Measurements from ENCODE around the gene PNCK. TPM values are rescaled to one million over a fixed set of nuclear protein-coding genes. Genes with fewer than 3 reads are reported as not detected.

Gene PNCK
- total and polyA plus RNA-seq, 2 experiments from 2014 or later: 3.5 to 11.9 TPM

DNA sequence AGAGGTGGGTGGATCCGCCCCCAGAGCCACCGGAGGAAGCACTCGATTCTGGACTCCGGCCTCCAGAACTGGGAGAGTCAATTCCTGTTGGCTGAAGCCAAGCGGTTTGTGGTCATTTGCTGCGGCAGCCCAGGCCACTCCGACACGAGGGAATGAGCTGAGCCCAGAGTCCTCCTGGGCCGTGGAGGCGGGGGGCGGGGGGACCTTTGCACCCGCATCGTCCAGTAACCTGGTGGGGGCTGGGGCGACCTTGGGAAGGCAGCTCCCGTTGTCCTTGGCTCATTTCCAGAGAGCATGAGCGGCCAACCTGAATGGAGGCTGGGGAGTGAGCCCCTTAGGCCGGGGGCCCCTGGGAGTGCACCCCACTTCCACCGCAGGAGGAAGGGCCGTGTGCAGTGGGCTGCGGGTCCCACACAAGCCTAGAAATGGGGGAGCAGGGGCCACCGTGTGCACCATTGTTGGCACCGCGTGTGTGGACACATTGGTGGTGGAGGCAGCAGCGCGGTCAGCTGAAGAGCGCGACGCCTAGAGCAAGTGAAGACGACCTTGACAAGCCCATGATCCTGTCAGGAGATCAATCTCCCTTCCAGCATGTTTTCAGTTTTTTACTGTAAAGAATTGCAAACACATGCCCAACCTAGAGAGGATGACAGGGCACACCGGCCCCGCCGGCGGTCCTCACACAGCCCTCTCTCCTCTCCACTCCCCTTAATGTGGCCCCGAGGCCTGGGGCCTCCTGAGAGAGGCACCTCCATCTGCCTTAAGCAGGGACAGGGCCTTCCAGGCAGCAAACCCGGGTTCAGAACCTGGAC is 46.5 kb downstream of the PNCK start:
- Histone ChIP-seq H3K4me2 (no peak overlapping the region), H3K4me1 (ENCODE audit: insufficient read depth) (no peaks in the 10 kb centered on the region), H3F3A (replicated peaks; ENCODE audit: low read depth) (no peaks in the 10 kb centered on the region), H3K79me2 (replicated peaks; ENCODE audit: insufficient read depth) (no peaks in the 10 kb centered on the region), H3K27ac (ENCODE audit: low read depth) (no peak overlapping the region), H4K20me1 (replicated peaks; ENCODE audit: insufficient read depth) (no peaks in the 10 kb centered on the region), H2AFZ (no peak overlapping the region), H3K9me2 (ENCODE audit: insufficient read depth) (no peaks in the 10 kb centered on the region), H3K4me3 (no peak overlapping the region), H3K36me3 (ENCODE audit: insufficient read depth) (no peaks in the 10 kb centered on the region), H3K27me3 (ENCODE audit: insufficient read depth) (no peaks in the 10 kb centered on the region)
- no peak overlapping the region for H3K27ac Mint-ChIP-seq
- no peak for ATAC-seq
- peaks cover 3% of the 10 kb centered on the region for H3K27me3 Mint-ChIP-seq (ENCODE audit: insufficient read depth, low read depth, poor library complexity)
- H3K4me3 Mint-ChIP-seq: no peak overlapping the region
- no peaks in the 10 kb centered on the region for H3K9me3 Mint-ChIP-seq
- TF ChIP-seq EZH2 (IDR thresholded peaks at IDR 0.05; ENCODE audit: low read depth, unreplicated experiment) (no peak), ETS1 (IDR thresholded peaks at IDR 0.05) (no peak), STAT1 (IDR thresholded peaks at IDR 0.05; ENCODE audit: unreplicated experiment) (no peak), ZNF114 (CRISPR knock-in tag; IDR thresholded peaks at IDR 0.05) (no peak), EZH2phosphoT487 (IDR thresholded peaks at IDR 0.05; ENCODE audit: unreplicated experiment) (no peak), NANOG (IDR thresholded peaks at IDR 0.05; ENCODE audit: borderline replicate concordance) (no peak), CTCF (conservative IDR thresholded peaks at IDR 0.05; ENCODE audit: low read depth in 2 of 2) (no peak), ZNF331 (CRISPR knock-in tag; IDR thresholded peaks at IDR 0.05; ENCODE audit: low read depth) (no peak), CREB1 (CRISPR knock-in tag; IDR thresholded peaks at IDR 0.05; ENCODE audit: low read depth) (no peak), POLR2AphosphoS5 (IDR thresholded peaks at IDR 0.05; ENCODE audit: low read depth) (no peak), JUNB (IDR thresholded peaks at IDR 0.05; ENCODE audit: unreplicated experiment) (no peak)
- TF ChIP-seq, protein P1, sequence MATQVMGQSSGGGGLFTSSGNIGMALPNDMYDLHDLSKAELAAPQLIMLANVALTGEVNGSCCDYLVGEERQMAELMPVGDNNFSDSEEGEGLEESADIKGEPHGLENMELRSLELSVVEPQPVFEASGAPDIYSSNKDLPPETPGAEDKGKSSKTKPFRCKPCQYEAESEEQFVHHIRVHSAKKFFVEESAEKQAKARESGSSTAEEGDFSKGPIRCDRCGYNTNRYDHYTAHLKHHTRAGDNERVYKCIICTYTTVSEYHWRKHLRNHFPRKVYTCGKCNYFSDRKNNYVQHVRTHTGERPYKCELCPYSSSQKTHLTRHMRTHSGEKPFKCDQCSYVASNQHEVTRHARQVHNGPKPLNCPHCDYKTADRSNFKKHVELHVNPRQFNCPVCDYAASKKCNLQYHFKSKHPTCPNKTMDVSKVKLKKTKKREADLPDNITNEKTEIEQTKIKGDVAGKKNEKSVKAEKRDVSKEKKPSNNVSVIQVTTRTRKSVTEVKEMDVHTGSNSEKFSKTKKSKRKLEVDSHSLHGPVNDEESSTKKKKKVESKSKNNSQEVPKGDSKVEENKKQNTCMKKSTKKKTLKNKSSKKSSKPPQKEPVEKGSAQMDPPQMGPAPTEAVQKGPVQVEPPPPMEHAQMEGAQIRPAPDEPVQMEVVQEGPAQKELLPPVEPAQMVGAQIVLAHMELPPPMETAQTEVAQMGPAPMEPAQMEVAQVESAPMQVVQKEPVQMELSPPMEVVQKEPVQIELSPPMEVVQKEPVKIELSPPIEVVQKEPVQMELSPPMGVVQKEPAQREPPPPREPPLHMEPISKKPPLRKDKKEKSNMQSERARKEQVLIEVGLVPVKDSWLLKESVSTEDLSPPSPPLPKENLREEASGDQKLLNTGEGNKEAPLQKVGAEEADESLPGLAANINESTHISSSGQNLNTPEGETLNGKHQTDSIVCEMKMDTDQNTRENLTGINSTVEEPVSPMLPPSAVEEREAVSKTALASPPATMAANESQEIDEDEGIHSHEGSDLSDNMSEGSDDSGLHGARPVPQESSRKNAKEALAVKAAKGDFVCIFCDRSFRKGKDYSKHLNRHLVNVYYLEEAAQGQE (IDR thresholded peaks at IDR 0.05; ENCODE audit: unreplicated experiment): no peak
- TF ChIP-seq, protein P2, sequence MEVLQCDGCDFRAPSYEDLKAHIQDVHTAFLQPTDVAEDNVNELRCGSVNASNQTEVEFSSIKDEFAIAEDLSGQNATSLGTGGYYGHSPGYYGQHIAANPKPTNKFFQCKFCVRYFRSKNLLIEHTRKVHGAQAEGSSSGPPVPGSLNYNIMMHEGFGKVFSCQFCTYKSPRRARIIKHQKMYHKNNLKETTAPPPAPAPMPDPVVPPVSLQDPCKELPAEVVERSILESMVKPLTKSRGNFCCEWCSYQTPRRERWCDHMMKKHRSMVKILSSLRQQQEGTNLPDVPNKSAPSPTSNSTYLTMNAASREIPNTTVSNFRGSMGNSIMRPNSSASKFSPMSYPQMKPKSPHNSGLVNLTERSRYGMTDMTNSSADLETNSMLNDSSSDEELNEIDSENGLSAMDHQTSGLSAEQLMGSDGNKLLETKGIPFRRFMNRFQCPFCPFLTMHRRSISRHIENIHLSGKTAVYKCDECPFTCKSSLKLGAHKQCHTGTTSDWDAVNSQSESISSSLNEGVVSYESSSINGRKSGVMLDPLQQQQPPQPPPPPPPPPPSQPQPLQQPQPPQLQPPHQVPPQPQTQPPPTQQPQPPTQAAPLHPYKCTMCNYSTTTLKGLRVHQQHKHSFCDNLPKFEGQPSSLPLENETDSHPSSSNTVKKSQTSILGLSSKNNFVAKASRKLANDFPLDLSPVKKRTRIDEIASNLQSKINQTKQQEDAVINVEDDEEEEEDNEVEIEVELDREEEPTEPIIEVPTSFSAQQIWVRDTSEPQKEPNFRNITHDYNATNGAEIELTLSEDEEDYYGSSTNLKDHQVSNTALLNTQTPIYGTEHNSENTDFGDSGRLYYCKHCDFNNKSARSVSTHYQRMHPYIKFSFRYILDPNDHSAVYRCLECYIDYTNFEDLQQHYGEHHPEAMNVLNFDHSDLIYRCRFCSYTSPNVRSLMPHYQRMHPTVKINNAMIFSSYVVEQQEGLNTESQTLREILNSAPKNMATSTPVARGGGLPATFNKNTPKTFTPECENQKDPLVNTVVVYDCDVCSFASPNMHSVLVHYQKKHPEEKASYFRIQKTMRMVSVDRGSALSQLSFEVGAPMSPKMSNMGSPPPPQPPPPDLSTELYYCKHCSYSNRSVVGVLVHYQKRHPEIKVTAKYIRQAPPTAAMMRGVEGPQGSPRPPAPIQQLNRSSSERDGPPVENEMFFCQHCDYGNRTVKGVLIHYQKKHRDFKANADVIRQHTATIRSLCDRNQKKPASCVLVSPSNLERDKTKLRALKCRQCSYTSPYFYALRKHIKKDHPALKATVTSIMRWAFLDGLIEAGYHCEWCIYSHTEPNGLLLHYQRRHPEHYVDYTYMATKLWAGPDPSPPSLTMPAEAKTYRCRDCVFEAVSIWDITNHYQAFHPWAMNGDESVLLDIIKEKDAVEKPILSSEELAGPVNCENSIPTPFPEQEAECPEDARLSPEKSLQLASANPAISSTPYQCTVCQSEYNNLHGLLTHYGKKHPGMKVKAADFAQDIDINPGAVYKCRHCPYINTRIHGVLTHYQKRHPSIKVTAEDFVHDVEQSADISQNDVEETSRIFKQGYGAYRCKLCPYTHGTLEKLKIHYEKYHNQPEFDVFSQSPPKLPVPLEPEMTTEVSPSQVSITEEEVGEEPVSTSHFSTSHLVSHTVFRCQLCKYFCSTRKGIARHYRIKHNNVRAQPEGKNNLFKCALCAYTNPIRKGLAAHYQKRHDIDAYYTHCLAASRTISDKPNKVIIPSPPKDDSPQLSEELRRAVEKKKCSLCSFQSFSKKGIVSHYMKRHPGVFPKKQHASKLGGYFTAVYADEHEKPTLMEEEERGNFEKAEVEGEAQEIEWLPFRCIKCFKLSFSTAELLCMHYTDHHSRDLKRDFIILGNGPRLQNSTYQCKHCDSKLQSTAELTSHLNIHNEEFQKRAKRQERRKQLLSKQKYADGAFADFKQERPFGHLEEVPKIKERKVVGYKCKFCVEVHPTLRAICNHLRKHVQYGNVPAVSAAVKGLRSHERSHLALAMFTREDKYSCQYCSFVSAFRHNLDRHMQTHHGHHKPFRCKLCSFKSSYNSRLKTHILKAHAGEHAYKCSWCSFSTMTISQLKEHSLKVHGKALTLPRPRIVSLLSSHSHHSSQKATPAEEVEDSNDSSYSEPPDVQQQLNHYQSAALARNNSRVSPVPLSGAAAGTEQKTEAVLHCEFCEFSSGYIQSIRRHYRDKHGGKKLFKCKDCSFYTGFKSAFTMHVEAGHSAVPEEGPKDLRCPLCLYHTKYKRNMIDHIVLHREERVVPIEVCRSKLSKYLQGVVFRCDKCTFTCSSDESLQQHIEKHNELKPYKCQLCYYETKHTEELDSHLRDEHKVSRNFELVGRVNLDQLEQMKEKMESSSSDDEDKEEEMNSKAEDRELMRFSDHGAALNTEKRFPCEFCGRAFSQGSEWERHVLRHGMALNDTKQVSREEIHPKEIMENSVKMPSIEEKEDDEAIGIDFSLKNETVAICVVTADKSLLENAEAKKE (CRISPR knock-in tag; IDR thresholded peaks at IDR 0.05): no peak
- H3K36me3 Mint-ChIP-seq (ENCODE audit: low read depth): no peaks in the 10 kb centered on the region
- H3K4me1 Mint-ChIP-seq: peaks cover 2% of the 10 kb centered on the region; the same call in 1 of the 3 replicates
- DNase-seq (ENCODE audit: low spot score): no peak

Data from GM23338 (cell line).